WTC11 (cell line): Measurements from ENCODE around the gene MYOZ3. TPM values are rescaled to one million over a fixed set of nuclear protein-coding genes. Genes with fewer than 3 reads are reported as not detected.
A peak's percentile ranks its signal among the peaks of the same experiment; 100 is the strongest.

ENCODE experiments used
- ATAC-seq: fragments of 200-7000 bp; cut with Tn5 transposase; 2 replicates; pipeline ENCODE4 v1.10.0; 2021; ENCODE audit warnings: mild to moderate bottlenecking, moderate library complexity
- CTCF ChIA-PET: fragments of 300-600 bp; sonication (Branson Sonifier 250); formaldehyde crosslinking; loops from one replicate; lab custom pipeline; 2021; ENCODE audit warnings: antibody characterized with exemption; lab: Charles Lee
- POLR2A ChIA-PET: fragments of 350-600 bp; sonication (Branson Sonifier 250); formaldehyde crosslinking; loops from one replicate; lab custom pipeline; 2021; ENCODE audit warnings: antibody characterized with exemption; lab: Charles Lee
- DNase-seq: peaks from one replicate; pipeline ENCODE4 v3.0.0; 2021; ENCODE audit warnings: low spot score
- H3K27ac Mint-ChIP-seq: 2 replicates; pipeline ENCODE4 v1.8.0; 2021; ENCODE audit warnings: mixed read lengths
- H3K27me3 Mint-ChIP-seq: 2 replicates; pipeline ENCODE4 v1.8.0; 2021; ENCODE audit warnings: low read depth, mild to moderate bottlenecking, moderate library complexity, mixed read lengths
- H3K36me3 Mint-ChIP-seq: 2 replicates; pipeline ENCODE4 v1.8.0; 2021; ENCODE audit warnings: mixed read lengths
- H3K4me1 Mint-ChIP-seq: 2 replicates; pipeline ENCODE4 v1.8.0; 2022; ENCODE audit warnings: mixed read lengths
- H3K4me3 Mint-ChIP-seq: 2 replicates; pipeline ENCODE4 v1.8.0; 2021; ENCODE audit warnings: mild to moderate bottlenecking, moderate library complexity, mixed read lengths
- H3K9me3 Mint-ChIP-seq: 2 replicates; pipeline ENCODE4 v1.8.0; 2021; ENCODE audit warnings: mixed read lengths
- ATF1 ChIP-seq: sonication (generic); formaldehyde crosslinking; IDR thresholded peaks from 2 replicates; pipeline ENCODE4 v1.8.1; 2023; ENCODE audit warnings: mild to moderate bottlenecking, moderate library complexity, missing genetic modification reagents
- ATF2 ChIP-seq: sonication (generic); formaldehyde crosslinking; IDR thresholded peaks from 2 replicates; pipeline ENCODE4 v1.8.1; 2022; ENCODE audit warnings: low read depth, missing genetic modification reagents, borderline replicate concordance
- ATF3 ChIP-seq: sonication (generic); formaldehyde crosslinking; conservative IDR thresholded peaks from 2 replicates; pipeline ENCODE4 v1.8.1; 2022; ENCODE audit warnings: mild to moderate bottlenecking, missing genetic modification reagents
- CREM ChIP-seq: sonication (generic); formaldehyde crosslinking; IDR thresholded peaks from 2 replicates; pipeline ENCODE4 v1.8.1; 2022; ENCODE audit warnings: mild to moderate bottlenecking, missing genetic modification reagents, moderate library complexity
- E2F4 ChIP-seq: sonication (generic); formaldehyde crosslinking; IDR thresholded peaks from 2 replicates; pipeline ENCODE4 v1.8.1; 2022; ENCODE audit warnings: low read depth, mild to moderate bottlenecking, moderate library complexity, missing genetic modification reagents, borderline replicate concordance
- FOXP1 ChIP-seq: sonication (generic); formaldehyde crosslinking; IDR thresholded peaks from 2 replicates; pipeline ENCODE4 v1.8.0; 2022; ENCODE audit warnings: missing genetic modification reagents, mild to moderate bottlenecking, moderate library complexity, borderline replicate concordance
- GABPB1 ChIP-seq: sonication (generic); formaldehyde crosslinking; IDR thresholded peaks from 2 replicates; pipeline ENCODE4 v1.8.1; 2023; ENCODE audit warnings: mild to moderate bottlenecking, missing genetic modification reagents
- GRHL2 ChIP-seq: fragments of 250-450 bp; sonication (Bioruptor Pico); IDR thresholded peaks from 2 replicates; pipeline ENCODE4 v1.8.0; 2022; ENCODE audit warnings: mild to moderate bottlenecking, moderate library complexity; ENCODE audit not compliant: insufficient replicate concordance, severe bottlenecking
- HMGA2 ChIP-seq: fragments of 250-450 bp; sonication (Bioruptor Pico); IDR thresholded peaks from 2 replicates; pipeline ENCODE4 v1.4.0; 2021; ENCODE audit warnings: mild to moderate bottlenecking, moderate library complexity
- JUN ChIP-seq: sonication (generic); formaldehyde crosslinking; IDR thresholded peaks from 2 replicates; pipeline ENCODE4 v1.8.0; 2023; ENCODE audit warnings: mild to moderate bottlenecking, missing genetic modification reagents
- MAX ChIP-seq: sonication (generic); formaldehyde crosslinking; IDR thresholded peaks from 2 replicates; pipeline ENCODE4 v1.8.0; 2022; ENCODE audit warnings: mild to moderate bottlenecking, missing genetic modification reagents
- MXD4 ChIP-seq: fragments of 250-450 bp; sonication (Bioruptor Pico); IDR thresholded peaks from 2 replicates; pipeline ENCODE4 v1.8.0; 2021; ENCODE audit warnings: mild to moderate bottlenecking, moderate library complexity, borderline replicate concordance
- NFATC4 ChIP-seq: fragments of 250-450 bp; sonication (Bioruptor Pico); IDR thresholded peaks from 2 replicates; pipeline ENCODE4 v1.9.0; 2021; ENCODE audit warnings: mild to moderate bottlenecking
- NFE2L1 ChIP-seq: sonication (generic); formaldehyde crosslinking; IDR thresholded peaks from 2 replicates; pipeline ENCODE4 v1.8.1; 2023; ENCODE audit warnings: missing genetic modification reagents
- PREB ChIP-seq: sonication (generic); formaldehyde crosslinking; IDR thresholded peaks from 2 replicates; pipeline ENCODE4 v1.8.1; 2022; ENCODE audit warnings: mild to moderate bottlenecking, missing genetic modification reagents, moderate library complexity, borderline replicate concordance
- SMAD3 ChIP-seq: sonication (generic); formaldehyde crosslinking; IDR thresholded peaks from 2 replicates; pipeline ENCODE4 v1.8.0; 2022; ENCODE audit warnings: missing genetic modification reagents, mild to moderate bottlenecking, borderline replicate concordance
- SOX15 ChIP-seq: fragments of 250-450 bp; sonication (Bioruptor Pico); IDR thresholded peaks from 2 replicates; pipeline ENCODE4 v1.9.0; 2021; ENCODE audit warnings: mild to moderate bottlenecking
- USF1 ChIP-seq: sonication (generic); formaldehyde crosslinking; IDR thresholded peaks from 2 replicates; pipeline ENCODE4 v1.8.0; 2022; ENCODE audit warnings: mild to moderate bottlenecking, missing genetic modification reagents
- ZNF121 ChIP-seq: sonication (generic); formaldehyde crosslinking; IDR thresholded peaks from 2 replicates; pipeline ENCODE4 v1.8.0; 2023; ENCODE audit warnings: missing genetic modification reagents
- ZNF138 ChIP-seq: sonication (generic); formaldehyde crosslinking; conservative IDR thresholded peaks from 2 replicates; pipeline ENCODE4 v1.8.1; 2022; ENCODE audit warnings: mild to moderate bottlenecking, moderate library complexity, missing genetic modification reagents
- ZNF232 ChIP-seq: sonication (generic); formaldehyde crosslinking; IDR thresholded peaks from 2 replicates; pipeline ENCODE4 v1.8.0; 2022; ENCODE audit warnings: mild to moderate bottlenecking, missing genetic modification reagents
- ZNF263 ChIP-seq: sonication (generic); formaldehyde crosslinking; IDR thresholded peaks from 2 replicates; pipeline ENCODE4 v1.8.1; 2022; ENCODE audit warnings: low read depth, mild to moderate bottlenecking, moderate library complexity, missing genetic modification reagents
- ZNF317 ChIP-seq: sonication (generic); formaldehyde crosslinking; IDR thresholded peaks from 2 replicates; pipeline ENCODE4 v1.8.1; 2023; ENCODE audit warnings: low read depth, mild to moderate bottlenecking, moderate library complexity, missing genetic modification reagents, borderline replicate concordance
- total RNA-seq: library from RNA; stranded (reverse); gene quantifications from 3 replicates; pipeline ENCODE4 v1.2.3, GENCODE V29; 2021

The MYOZ3 gene
- total RNA-seq, 1 experiment from 2014 or later = 13.7 TPM

- H3K36me3 Mint-ChIP-seq = no peaks in the 10 kb centered on the region
- H3K4me1 Mint-ChIP-seq = peaks cover 18% of the 10 kb centered on the region
- H3K27me3 Mint-ChIP-seq = no peaks in the 10 kb centered on the region; the same call in 1 of the 2 replicates
- no peaks in the 10 kb centered on the region for H3K9me3 Mint-ChIP-seq
- TF ChIP-seq ZNF232 (no peak), E2F4 (no peak), PREB (no peak), MAX (no peak), JUN (CRISPR knock-in tag) (no peak), ATF2 (CRISPR knock-in tag) (no peak), GRHL2 (no peak), ATF1 (no peak), SMAD3 (no peak), ZNF317 (CRISPR knock-in tag) (no peak), MXD4 (no peak), GABPB1 (no peak)
- CTCF ChIA-PET = interaction anchor here (1.1 to 3.1 kb wide), 2 partner anchors 36 to 401 kb away, joined by 4 to 11 read pairs; no protein-coding TSS in a partner anchor
- DNase-seq (no peak), ATAC-seq (peak; percentile 11; the same call in 1 of the 2 replicates)
- POLR2A ChIA-PET = no interaction called here
- no peak overlapping the region for H3K4me3 Mint-ChIP-seq
- no peak overlapping the region for H3K27ac Mint-ChIP-seq
Measured at GRCh38 chr5:150650021-150651006, 10.7 kb upstream of the MYOZ3 start.

GRCh38 chr5:150651382-150651781 is 9.7 kb upstream of the MYOZ3 start:
- DNase-seq (no peak), ATAC-seq (no peak)
- no peak overlapping the region for H3K4me3 Mint-ChIP-seq
- no peaks in the 10 kb centered on the region; the same call in 1 of the 2 replicates for H3K27me3 Mint-ChIP-seq
- POLR2A ChIA-PET = interaction anchor here (0.8 kb wide), 1 partner anchor 49 kb away, joined by 4 read pairs; the partner anchor contains the start of gene RBM22
- H3K9me3 Mint-ChIP-seq = no peaks in the 10 kb centered on the region
- no peak overlapping the region for H3K27ac Mint-ChIP-seq
- H3K4me1 Mint-ChIP-seq = peaks cover 20% of the 10 kb centered on the region
- CTCF ChIA-PET = interaction anchor here (1.0 to 3.1 kb wide), 6 partner anchors 13 to 202 kb away, joined by 3 to 11 read pairs (median 4); partner anchors contain the start of gene RPS14
- no peaks in the 10 kb centered on the region for H3K36me3 Mint-ChIP-seq
- TF ChIP-seq CREM (CRISPR knock-in tag) (no peak), SMAD3 (no peak)

- Mint-ChIP-seq H3K27me3 (peaks cover under 1% of the 10 kb centered on the region), H3K27ac (no peak overlapping the region), H3K4me1 (peaks cover 21% of the 10 kb centered on the region), H3K36me3 (no peaks in the 10 kb centered on the region), H3K9me3 (no peaks in the 10 kb centered on the region)
- ChIA-PET CTCF (interaction anchor here (0.6 to 3.1 kb wide), 12 partner anchors 14 to 553 kb away, joined by 3 to 14 read pairs (median 4); partner anchors contain the start of genes RBM22 and RPS14), POLR2A (interaction anchor here (0.8 kb wide), 1 partner anchor 49 kb away, joined by 4 read pairs; the partner anchor contains the start of gene RBM22)
- no peak for DNase-seq
- no peak for ATAC-seq
- TF ChIP-seq NFATC4 (CRISPR knock-in tag) (no peak), ATF3 (CRISPR knock-in tag) (no peak), SOX15 (CRISPR knock-in tag) (no peak), ZNF121 (no peak), E2F4 (no peak), ZNF138 (no peak), NFE2L1 (CRISPR knock-in tag) (no peak), ZNF232 (no peak), ZNF263 (CRISPR knock-in tag) (no peak), FOXP1 (no peak), USF1 (no peak), HMGA2 (CRISPR knock-in tag) (no peak)
- TF ChIP-seq, all 79 proteins: peak for 0
- H3K4me3 Mint-ChIP-seq = no peak overlapping the region
Measured at GRCh38 chr5:150651924-150652671, 9.0 kb upstream of the MYOZ3 start.
